ENCODE data around the gene SYNGR4.
"Not testable (repeated sequence)": the region's sequence is repeated elsewhere in the genome, so short reads cannot be mapped to it uniquely, and the experiment has no call there.

SYNGR4 gene

DNA sequence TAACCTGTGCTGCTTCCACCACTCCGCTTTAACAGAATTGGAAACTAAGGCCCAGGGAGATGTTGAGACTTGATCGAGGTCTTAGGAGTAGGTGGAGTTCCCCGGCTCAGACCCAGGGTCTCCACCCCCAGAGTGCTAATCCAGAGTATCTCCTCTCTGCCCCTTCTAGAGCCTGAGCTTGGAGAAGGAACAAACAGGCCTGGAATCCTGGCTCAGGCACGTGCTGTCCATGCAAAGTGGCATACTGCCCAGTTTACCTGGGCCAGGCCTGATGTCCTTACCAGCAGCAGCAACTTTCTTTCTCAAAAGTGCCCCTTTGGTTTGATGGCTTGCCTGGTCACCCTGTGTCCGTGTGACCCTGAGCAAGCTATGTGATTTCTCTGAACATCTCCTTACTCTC is 3.7 kb downstream of the SYNGR4 start:
- TF ChIP-seq, protein P1, sequence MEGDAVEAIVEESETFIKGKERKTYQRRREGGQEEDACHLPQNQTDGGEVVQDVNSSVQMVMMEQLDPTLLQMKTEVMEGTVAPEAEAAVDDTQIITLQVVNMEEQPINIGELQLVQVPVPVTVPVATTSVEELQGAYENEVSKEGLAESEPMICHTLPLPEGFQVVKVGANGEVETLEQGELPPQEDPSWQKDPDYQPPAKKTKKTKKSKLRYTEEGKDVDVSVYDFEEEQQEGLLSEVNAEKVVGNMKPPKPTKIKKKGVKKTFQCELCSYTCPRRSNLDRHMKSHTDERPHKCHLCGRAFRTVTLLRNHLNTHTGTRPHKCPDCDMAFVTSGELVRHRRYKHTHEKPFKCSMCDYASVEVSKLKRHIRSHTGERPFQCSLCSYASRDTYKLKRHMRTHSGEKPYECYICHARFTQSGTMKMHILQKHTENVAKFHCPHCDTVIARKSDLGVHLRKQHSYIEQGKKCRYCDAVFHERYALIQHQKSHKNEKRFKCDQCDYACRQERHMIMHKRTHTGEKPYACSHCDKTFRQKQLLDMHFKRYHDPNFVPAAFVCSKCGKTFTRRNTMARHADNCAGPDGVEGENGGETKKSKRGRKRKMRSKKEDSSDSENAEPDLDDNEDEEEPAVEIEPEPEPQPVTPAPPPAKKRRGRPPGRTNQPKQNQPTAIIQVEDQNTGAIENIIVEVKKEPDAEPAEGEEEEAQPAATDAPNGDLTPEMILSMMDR (conservative IDR thresholded peaks at IDR 0.05; ENCODE audit: control insufficient read depth, insufficient read depth, low read depth, low read length): no peak
- no peak overlapping the region for H3K4me3 ChIP-seq (ENCODE audit: control insufficient read depth, low read depth, low read length)
- DNase-seq (ENCODE audit: low read depth): no peak

DNA sequence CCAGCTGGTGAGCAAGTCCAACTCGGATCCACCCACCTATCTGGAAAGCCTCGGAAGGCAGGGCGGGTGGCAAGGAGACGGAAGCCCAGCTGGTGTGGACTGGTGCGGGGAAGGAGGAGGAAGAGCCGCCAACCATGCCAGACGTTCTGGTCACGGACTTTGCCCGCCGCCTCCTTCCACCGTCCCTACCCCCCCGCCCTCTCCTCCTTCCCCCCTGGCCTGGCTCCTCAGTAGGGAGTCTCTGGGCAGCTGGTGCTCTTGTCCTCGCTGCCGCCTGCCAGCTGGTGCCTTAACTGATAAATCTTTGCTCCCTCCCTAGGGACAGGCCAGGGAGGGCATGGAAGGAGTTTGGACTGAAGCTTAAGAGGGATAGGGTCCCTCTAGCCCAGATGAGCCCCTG is 4.8 kb downstream of the SYNGR4 start:
- no peak for DNase-seq (ENCODE audit: low read depth)
- no peak overlapping the region for H3K4me3 ChIP-seq (ENCODE audit: control insufficient read depth, low read depth, low read length)
- TF ChIP-seq, protein P1 (conservative IDR thresholded peaks at IDR 0.05; ENCODE audit: control insufficient read depth, insufficient read depth, low read depth, low read length): no peak

DNA sequence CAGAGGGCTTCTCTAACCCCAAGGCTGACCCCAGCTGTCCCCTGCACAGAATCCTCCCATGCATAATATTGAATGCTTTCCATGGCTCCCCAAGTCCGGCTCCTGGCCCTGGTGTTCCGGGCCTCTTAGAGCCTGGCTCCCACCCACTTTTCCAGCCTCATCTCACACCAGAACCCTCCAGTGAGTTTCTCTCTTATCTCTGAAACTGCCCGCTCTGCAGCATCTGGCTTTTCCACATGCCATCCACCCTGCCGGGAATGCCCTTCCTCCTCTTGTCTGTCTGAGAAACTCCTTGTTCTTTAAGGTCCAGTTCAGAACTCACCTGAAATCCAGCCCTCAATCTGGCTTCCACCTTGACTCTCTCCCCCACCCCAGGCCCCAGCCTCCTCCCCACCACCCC is 6.8 kb downstream of the SYNGR4 start:
- TF ChIP-seq, protein P1 (conservative IDR thresholded peaks at IDR 0.05; ENCODE audit: control insufficient read depth, insufficient read depth, low read depth, low read length): no peak
- DNase-seq (ENCODE audit: low read depth): no peak
- H3K4me3 ChIP-seq (ENCODE audit: control insufficient read depth, low read depth, low read length): no peak overlapping the region

DNA sequence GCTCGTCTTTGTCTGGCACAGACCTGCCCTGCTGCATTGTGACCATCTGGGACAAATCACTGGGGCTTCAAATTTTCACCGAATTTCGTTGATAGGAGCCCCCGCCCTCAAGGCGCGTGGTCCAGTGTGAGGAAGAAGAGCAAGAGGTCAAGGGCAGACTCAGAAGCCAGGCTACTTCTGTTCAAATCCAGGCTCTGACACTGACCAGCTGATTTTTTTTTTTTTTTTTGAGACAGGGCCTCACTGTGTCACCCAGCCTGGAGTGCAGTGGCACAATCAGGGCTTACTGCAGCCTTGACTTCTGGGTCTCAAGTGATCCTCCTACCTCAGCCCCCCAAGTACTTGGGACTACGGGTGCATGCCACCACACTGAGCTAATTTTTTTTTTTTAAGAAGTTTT is 7.2 kb downstream of the SYNGR4 start:
- no peak for DNase-seq (ENCODE audit: low read depth)
- H3K4me3 ChIP-seq (ENCODE audit: control insufficient read depth, low read depth, low read length): no peak overlapping the region
- TF ChIP-seq, protein P1 (conservative IDR thresholded peaks at IDR 0.05; ENCODE audit: control insufficient read depth, insufficient read depth, low read depth, low read length): no peak

DNA sequence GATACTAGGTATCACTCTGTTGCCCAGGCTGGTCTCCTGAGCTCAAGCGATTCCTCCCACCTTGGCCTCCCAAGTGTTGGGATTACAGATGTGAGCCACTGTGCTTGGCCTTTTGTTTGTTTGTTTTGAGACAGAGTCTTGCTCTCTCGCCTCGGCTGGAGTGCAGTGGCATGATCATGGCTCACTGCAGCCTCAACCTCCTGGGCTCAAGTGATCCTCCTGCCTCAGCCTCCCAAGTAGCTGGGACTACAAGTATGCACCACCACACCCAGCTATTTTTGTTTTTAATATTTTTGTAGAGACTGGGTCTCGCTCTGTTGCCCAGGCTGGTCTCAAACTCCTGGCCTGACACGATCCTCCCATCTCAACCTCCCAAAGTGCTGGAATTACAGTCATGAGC is 7.6 kb downstream of the SYNGR4 start:
- not testable (repeated sequence) for DNase-seq (ENCODE audit: low read depth); H3K4me3 ChIP-seq (ENCODE audit: control insufficient read depth, low read depth, low read length)

DNA sequence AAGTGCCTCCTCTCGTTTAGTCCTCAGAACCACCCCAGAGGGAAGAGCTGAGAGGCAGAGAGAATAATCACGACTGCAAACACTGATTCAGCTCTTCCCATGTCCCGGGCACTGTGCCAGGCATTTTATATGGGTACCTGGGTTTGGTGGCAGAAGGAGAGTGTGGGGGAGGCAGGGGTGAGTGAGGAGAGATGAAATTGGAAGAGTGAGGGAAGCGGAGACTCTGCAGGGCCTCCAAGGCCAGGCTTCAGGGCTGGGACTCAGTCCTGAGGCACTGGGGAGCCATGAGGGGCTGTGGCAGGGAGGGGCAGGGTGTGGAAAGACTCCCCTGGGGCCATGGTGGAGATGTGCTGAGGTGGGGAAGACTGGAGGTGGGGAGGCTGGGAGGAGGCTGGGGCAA is 8.7 kb downstream of the SYNGR4 start:
- H3K4me3 ChIP-seq (ENCODE audit: control insufficient read depth, low read depth, low read length): no peak overlapping the region
- DNase-seq (ENCODE audit: low read depth): no peak
- TF ChIP-seq, protein P1 (conservative IDR thresholded peaks at IDR 0.05; ENCODE audit: control insufficient read depth, insufficient read depth, low read depth, low read length): no peak

DNA sequence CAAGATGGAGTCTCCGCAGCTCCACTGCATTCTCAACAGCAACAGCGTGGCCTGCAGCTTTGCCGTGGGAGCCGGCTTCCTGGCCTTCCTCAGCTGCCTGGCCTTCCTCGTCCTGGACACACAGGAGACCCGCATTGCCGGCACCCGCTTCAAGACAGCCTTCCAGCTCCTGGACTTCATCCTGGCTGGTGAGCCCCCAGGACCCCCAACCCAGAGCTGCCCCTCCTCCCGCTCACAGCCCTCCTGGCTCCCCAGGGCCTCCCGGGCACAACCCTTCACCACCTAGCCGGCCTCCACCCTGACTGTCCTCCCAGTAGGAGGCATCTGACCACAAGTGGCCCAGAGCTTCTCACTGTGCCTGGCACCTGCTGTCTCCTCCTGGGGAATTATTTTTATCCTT is 9.4 kb downstream of the SYNGR4 start:
- DNase-seq (ENCODE audit: low read depth): no peak
- H3K4me3 ChIP-seq (ENCODE audit: control insufficient read depth, low read depth, low read length): no peak overlapping the region
- TF ChIP-seq, protein P1 (conservative IDR thresholded peaks at IDR 0.05; ENCODE audit: control insufficient read depth, insufficient read depth, low read depth, low read length): no peak
